Left lobe of liver (tissue), 2 donors: Measurements from ENCODE around the gene PARD3. TPM values are rescaled to one million over a fixed set of nuclear protein-coding genes. Genes with fewer than 3 reads are reported as not detected.

Experiments used
- ATAC-seq: fragments of 200-7000 bp; cut with Tn5 transposase; one replicate; pipeline ENCODE4 v1.9.1; 2020; ENCODE audit warnings: mild to moderate bottlenecking, moderate library complexity
- DNase-seq: peaks from one replicate; pipeline ENCODE4 v3.0.0-alpha.2; 2020; ENCODE audit warnings: low spot score
- total RNA-seq: library from RNA; stranded (reverse); gene quantifications from one replicate; pipeline ENCODE4 v1.2.1, GENCODE V29; 2021
- donor health status: DM: no; HTN: no; CAD: no; lungs with moderate emphysema.
- donor health status: DM: no; HTN: yes; CAD: no.

The PARD3 gene
- total RNA-seq, 1 donor from 2014 or later: 19.1 TPM

DNA sequence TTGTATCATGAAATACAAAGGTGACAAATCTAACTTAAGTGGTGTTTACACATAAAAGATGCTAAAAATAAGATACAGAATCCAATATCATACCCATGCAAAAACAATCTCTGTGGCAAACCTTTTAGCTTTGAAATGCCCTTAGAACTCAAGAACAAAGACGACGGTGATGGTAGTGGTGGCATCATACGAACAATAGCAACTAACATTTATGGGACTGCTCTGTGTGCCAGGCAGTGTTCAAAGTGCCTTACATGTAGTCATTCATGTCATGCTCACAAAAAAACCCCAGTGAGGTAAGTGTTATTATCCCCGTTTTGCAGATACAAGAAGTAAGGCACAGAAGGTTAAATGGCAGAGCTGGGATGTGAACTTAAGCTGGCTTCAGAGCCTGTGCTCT, 563.9 kb downstream of the PARD3 start:
- ATAC-seq: no peak

DNA sequence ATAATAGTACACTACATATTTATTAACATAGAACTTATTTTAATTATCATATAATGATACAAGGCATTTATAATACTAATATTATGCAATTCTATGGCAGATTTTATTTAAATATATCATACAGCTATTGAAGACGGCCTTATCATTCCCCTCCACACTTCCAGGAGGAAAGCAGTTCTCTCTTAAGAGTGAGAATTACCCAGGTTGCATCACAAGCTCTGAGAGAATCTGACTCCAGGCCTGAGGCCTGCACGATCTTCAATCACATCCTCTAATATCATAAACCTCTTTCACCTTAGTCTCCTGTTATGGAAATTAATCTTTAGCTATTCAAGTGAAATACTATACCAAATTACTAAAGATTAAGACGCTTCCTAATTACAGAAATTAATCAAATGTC, 564.4 kb downstream of the PARD3 start:
- DNase-seq: no peak
- no peak for ATAC-seq

More for the DNA sequence above, 563.9 kb downstream of the PARD3 start:
- no peak for DNase-seq

DNA sequence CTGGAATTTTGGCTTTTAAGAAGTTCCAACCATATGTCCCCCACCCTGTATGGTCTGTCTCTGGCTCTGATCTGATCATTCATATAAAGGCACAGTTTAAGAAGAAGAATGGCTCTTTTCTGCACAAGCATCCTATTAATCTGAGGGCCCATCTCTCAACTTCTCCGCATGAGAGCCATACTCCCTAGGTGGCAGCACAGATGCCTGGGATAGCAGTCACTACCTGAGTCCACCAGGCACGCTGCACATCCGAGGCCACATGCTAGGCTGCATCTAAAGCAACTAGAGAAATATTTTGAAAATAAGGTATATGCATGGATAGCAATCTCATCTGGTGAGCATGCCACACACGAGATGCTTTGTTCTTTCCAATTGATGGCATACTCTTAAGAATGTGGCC, 565.5 kb downstream of the PARD3 start:
- DNase-seq (no peak), ATAC-seq (no peak)

DNA sequence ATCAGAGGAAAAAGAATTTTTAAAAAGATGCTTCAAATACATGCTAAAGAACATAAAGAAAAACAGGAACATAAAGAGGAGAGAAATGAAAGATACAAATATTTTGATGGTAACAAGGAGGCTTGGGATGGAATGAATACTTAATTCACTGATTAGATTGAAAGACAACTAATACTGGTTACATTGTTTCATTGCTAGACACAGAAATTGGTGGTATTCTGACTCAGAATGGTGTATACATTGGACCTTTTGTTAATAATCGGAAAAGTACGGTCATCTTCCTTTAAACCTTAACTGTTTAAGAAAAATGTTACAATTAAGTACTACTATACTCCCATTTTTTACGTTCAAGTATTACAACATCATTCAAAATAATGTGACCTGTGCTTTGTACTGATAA, 567.5 kb downstream of the PARD3 start:
- ATAC-seq: no peak
- DNase-seq: no peak

DNA sequence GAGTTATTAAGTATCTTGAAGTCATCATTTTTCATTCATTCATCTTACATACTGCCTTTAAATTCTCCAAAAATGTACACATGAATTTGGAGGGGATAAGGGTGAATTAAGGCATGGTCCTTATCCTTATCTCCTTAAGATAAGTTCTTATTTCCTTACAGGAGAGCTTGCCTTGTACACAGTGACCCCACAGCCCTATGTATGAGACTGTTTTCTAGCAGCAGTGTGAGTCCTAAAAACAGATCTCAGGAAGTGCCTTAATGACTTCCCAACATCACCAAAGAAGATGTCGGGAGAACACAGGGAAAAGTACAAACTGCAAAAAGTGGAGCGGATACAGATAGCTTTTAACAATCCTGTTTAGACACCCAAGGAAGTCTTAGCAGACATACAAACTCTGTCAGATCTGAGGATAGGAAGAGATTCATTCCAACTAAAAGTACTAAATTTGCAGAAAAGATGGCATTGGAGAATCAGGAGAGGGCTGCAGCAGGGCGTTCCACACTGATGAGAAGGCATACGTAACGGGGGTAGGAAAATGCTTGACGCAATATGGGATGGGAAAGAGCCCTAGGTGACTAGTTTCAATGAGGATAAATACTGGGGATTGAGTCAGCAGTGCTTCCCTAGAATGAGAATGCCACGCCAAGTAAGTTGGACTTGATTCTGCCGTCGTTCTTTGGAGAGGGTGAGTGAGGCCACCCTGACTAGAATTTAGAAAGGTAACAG, 570.2 kb downstream of the PARD3 start:
- peak; percentile 54 for ATAC-seq
- no peak for DNase-seq

DNA sequence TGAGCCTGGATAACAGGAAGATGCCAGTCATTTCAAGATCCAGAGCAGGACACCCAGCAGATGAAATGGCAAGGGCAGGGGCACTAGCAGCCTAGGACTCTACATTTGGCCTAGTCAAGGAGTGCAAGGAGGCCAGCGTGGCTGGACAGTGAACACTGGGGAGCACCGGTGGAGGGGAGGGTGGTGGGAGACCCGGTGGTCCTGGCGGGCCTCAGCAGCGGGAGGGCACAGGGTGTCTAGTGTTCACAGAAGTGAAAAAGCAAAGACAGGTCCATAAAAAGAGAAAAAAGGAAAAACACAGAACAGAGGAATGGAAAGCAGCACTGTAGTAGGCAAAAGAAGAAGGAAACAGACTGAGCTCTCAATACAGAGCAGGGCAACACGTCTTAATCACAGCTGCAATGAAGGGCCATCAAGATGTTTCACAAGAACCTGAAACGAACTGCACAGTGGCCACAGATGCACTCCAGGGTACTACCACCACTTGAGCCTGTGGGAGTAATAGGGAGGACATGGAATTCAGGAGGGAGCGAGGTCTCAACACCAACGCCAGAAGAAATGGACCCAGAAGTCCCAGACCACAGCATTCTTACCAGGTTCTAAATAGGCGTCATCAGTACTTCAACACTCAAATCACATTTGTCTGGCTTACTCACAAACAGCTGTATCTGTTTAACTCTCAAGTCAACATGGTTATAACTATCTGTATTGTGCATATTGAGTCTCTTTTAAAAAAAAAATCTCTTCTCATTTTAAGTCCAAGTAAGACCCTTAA, 573.7 kb downstream of the PARD3 start:
- ATAC-seq: no peak

DNA sequence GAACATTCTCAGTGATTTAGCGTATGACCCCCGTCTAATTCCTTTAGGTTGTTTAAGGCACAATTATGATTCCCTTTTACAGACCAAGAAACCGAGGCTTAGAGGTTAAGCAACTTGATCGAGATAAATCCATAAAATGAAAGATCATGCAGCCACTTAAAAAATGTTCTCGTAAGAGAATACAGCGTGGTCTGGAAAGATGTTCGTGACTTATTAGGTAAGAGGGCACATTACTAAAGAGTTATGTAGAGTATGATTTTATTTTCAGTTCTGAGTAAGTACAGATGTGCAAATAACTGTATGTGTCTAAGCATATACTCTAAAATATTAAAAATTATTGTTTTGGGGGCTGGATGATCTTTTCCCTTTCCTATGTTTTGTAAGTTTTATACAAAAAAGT, 575.1 kb downstream of the PARD3 start:
- no peak for ATAC-seq
- no peak for DNase-seq

More for the DNA sequence above, 573.7 kb downstream of the PARD3 start:
- DNase-seq: no peak

DNA sequence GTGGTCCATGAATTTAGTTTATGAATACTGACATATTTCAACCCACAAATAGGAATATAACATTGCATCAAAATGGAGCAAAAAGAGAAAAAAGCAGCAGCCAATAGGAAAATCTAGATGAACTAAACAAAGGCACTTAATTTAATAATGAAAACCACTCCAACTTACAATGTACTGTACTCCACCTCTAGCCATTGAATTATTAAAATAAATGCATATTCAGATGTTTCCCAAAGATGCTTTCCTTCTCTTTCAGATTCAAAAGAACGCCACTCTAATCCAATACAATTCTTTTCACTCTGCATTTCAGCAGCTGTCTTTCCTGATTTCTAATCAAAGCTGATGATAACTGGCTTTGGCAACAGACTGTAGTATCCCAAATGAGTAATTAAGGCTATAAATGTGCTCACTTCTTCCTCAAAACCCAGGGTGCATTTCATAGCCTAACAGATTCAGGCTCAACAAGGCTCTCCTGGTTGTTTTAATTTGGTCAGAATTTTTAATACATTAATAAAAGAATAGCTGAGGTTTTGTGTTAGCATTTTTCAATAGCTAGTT, 577.1 kb downstream of the PARD3 start:
- DNase-seq: no peak
- ATAC-seq: no peak

DNA sequence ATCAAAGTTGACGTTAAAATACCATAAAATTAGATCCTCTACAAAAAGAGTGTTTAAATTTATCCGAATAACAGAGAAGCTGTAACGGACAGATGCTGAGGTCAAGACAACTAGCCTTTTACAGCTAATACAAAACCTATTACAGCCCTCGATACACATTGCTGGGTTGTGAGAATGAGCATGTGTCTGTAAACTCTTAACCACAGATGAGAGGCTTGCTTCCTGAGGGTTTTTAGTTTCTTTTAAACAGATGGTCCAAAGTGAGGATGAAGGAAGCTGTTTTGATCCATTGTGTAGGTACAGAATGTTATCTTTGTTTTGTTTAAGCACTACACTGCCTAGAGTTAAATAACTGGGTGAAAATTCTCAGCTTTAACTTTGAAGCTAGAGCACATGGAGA, 578.2 kb downstream of the PARD3 start:
- no peak for ATAC-seq
- DNase-seq: no peak

DNA sequence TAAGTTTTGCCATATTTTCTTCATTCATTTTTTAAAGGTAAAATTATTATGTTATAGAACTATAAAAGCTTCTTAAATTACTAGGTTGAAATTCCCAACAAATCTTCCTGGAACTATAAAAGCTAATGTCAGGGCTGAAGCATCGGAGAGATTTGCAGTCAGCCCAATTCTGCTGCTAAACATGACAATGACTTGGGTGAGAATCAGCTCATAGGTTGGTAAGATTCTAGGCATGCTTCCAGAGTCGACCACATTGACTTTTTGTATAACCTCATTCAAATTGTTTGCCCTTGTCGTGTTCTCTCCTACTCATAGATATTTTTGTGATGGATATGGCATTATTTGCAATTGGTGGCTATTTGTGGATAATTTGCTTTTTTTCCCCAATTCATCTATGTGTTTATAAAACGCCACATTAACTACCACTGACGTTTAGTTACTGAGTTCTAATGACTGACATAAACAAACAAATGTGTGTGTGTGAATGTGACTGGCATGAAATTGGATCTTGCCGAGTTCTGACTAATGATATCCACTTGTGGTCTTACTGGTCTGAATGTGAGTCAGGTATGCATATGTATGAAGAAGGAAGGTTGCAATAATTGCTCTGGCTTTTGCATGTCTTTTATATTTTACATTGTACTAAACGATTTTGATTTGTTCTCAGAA, 579.8 kb downstream of the PARD3 start:
- no peak for DNase-seq
- ATAC-seq: no peak

DNA sequence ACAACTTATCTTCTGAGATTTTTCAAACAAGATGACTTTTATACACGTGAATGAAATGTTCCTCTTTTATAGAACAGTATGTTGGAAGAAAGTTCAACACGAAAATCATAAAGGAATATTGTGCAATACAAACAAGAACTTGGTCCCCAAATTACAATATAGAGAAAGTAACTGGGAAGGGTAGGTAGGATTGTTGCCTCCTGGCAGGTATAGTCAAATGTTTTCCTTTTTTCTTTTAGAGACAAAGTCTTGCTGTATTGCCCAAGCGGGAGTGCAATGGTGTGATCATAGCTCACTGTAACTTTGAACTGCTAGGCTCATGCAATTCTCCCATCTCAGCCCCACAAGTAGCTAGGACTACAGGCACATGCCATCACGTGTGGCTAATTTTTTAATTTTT, 582.6 kb downstream of the PARD3 start:
- ATAC-seq: peak; percentile 20
- DNase-seq: no peak

DNA sequence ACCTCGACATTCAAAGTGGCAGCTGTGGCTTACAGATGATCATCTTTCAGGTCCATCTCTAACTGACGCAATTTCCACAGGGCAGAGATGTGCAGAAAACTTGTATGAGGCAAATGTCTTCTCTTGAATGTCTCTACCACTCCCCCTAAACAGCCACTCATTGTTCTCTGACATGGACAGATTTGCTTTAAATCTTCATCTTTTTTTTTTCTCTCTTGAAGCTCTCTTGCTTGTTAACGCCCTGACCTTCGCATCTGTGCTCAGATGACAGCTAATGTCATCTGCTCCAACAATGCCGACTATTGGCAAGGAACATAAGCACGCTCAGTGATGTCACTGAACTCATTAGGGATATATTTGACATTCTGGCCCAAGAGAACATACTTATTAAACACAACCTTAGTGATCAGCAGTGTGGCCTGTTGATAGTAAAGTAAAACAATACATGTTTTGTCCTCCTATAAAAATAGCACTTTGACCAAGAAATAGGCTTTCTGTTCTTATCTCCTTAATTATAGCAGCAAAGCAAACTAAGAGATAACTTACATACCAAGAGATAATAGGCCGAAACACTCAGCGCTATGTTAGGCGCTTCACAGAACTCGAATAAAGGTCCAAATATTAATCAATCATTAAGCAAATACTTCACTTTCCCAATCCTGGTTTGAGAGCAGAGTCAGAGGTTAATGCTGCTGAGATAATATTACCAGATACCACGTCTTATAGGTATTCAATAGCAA, 583.5 kb downstream of the PARD3 start:
- peak; percentile 19 for ATAC-seq

DNA sequence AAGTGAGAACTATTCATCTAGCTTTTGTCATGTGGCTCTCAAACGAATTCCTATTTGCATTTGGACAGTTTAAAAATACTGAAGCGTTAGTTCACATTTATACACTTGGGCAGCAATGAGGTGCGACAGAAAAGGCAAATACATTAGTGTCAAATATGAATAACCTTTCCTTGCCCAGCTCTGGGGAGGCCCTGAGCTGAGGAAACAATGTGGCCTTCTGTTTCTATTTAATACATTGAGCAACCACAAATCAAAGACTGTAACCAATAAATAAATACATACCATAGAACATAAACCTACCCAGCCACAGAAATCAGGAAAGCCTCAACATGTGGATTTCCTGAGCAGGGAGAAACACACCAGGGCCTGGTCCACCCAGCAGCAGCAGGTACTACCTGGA, 585.2 kb downstream of the PARD3 start:
- no peak for ATAC-seq
- DNase-seq: no peak

More for the DNA sequence above, 583.5 kb downstream of the PARD3 start:
- no peak for DNase-seq

DNA sequence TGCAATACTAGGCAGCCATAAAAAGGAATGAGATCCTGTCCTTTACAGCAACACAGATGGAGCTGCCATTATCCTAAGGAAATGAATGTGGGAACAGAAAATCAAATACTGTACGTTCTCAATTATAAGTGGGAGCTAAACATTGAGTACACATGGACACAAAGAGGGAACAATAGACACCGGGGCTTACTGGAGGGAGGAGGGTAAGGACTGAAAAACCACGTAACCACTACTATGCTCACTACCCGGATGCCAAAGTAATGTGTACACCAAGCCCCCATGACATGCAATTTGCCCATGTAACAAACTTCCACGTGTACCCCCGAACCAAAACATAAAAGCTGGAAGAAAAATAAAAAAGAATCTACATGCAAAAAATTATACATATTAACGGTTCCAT, 587.0 kb downstream of the PARD3 start:
- ATAC-seq (no peak), DNase-seq (no peak)

DNA sequence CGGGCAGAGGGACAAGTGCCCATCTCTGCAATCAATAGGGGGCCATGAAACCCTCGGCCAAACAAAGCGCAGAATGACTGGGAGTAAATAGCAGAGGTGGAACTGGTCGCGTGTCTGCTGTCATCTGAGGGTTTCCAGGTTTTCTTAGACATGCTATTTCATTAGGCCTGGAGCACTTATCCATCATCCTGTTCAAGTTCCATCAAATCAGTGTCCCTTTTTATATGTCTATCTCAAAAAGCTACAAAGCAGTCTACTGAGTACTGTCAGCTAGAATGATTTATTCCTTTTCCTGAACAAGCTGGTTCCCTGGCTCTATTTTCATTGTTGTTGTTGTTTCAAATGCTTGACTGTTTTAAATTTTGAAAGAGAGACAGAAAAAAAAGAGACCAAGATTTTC, 590.5 kb downstream of the PARD3 start:
- no peak for ATAC-seq
- no peak for DNase-seq

DNA sequence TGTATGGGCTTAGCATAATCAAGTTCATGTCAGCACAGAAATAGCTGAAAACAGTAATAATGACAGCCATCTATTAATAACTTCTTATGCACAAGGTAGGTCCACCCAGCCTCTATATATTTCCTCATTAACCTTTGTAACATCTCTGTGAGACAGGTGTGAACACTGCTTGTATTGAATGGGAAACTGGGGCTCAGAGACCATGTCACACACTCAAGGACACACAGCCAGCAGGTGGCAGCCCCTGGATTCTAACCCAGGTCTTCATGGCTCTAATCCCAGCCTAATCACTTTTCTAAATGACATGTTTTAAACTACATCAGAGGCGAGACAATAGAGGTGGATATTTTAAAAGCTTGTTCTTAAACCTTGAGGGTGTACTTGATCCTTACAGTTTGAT, 591.4 kb downstream of the PARD3 start:
- no peak for ATAC-seq
- no peak for DNase-seq

DNA sequence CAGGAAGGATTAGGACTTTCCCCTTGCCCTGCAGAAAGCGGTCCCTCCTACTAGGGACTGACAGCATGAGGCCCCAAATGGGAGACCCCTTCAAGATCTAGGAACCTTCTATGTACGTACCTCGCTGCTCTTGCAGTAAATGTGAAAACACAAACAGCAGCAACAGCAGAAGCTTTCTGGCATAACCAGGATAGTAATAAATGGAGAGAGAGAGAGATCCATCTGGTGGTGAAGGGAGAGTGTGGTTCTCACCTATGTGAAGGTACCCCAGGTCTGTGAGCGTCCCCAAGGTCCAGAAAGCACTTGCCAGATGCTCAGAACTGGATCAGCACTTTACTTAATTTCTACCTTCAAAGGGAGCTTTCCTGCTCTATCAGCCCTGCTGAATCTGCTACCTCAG, 592.7 kb downstream of the PARD3 start:
- DNase-seq (no peak), ATAC-seq (peak; percentile 17)

DNA sequence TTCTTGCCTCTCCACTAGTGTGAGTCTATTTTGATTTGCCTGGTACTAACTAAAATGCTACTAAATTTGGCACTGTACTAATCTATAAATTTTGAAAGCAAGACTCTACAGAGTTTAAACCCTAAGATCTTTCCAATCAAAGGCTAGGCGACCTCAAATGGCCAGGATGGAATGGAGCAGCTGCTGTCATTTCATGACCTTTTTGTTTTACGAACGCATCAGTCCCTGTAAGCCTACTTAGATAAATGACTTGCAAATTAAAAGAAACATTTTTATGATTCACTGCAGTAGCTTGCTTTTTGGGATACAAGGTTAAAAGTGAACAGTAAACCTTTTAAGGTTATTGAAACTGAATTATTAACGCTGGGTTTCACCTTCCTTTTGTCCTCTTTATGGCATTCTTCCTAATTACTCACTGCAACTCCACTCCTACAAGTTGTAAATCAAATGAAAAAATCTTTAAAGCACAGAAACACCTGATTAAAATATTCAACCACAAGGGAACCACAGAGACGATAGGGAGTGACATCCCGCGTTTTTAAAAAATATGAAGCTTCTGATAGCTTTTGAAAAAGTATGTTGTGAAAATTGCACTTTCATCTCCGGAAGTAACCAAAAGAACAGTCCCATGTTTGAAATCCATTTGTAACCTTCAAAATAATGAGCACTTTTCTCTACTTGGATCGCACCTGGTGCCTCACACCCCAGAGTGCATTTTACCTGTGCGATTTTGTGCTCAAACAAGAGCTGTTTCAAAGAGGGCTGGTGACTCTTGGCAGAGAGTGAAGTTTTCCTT, 595.1 kb downstream of the PARD3 start:
- DNase-seq (no peak), ATAC-seq (no peak)

DNA sequence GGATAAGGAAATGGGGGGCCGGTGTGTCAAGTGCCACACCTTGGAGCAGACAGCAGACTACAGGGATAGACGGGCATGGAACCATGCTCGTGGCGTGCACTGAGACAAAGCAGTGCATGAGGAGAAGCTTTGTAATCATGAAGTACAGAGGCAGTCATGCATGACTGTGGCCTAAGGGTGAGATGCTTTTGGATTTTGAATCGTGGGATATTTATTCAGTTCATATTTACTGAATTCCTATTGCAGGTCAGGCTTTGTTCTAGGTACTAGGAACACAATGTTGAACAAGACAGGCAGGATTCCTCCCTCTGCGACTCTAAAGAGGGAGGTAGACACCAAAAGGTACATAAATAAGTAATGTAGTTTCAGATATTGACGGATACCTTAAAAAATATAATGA, 597.6 kb downstream of the PARD3 start:
- ATAC-seq (no peak), DNase-seq (no peak)

DNA sequence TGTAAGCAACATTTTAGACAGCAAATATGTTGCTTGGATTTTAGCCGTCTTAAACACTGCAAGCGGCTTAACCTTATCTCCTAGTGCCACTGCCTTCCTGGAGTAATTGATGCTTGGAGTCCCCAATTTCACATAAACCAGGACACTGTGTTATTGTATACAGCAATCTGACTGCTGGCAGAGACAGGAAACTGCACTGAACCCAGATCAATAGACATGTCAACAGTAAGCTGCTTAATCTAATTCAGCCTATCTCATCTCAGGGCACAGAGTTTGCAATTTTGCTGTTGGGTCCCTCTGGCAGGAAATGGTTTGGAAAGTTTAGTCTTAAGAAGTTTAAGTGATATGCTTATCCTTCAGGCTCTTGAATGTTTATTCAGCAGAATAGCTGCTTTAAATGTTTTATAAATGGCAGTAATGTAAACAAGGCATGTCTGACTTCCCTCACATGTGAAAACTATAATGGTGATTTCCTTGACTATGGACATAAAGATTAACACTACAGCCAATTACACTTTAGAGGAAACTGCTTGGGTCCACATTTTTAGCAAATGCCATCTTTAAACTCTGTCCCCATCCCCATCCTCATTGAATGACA, 598.6 kb downstream of the PARD3 start:
- peak; percentile 77 for ATAC-seq
- no peak for DNase-seq
